PC-9 (cell line): ENCODE data around the gene NDC1. TPM values are rescaled to one million over a fixed set of nuclear protein-coding genes. Genes with fewer than 3 reads are reported as not detected.

Experiments used
- BruUV-seq: library from RNA; stranded (reverse); fragments of 400-500 nt; replicated peaks from 2 replicates; lab custom pipeline; 2021; lab: Mats Ljungman, UMichigan
- CTCF ChIA-PET: fragments of 300-600 bp; sonication (Branson Sonifier 250); formaldehyde crosslinking; loops from one replicate; lab custom pipeline; 2022; ENCODE audit warnings: antibody characterized with exemption; lab: Charles Lee
- POLR2A ChIA-PET: fragments of 300-600 bp; sonication (Branson Sonifier 250); formaldehyde crosslinking; loops from one replicate; lab custom pipeline; 2022; ENCODE audit warnings: antibody characterized with exemption; ENCODE audit not compliant: unreplicated experiment; lab: Charles Lee
- DNase-seq, 2 experiments: peaks; one replicate each; pipeline versions ENCODE4 v3.0.0 to v3.0.0-alpha.2; 2015 to 2022; ENCODE audit warnings: mixed read lengths in 1 of 2
- H2AFZ ChIP-seq: fragments of 200-600 bp; sonication (generic); 2 replicates; pipeline ENCODE4 v1.8.1; 2017; ENCODE audit warnings: antibody characterized with exemption
- H3F3A ChIP-seq: fragments of 200-600 bp; sonication (generic); 2 replicates; pipeline ENCODE4 v1.8.1; 2017; ENCODE audit warnings: antibody characterized with exemption, mild to moderate bottlenecking, low read depth; ENCODE audit not compliant: insufficient read depth
- H3K27ac ChIP-seq: fragments of 200-600 bp; sonication (generic); 2 replicates; pipeline ENCODE4 v1.6.1; 2016; ENCODE audit warnings: mixed run types
- H3K27me3 ChIP-seq: fragments of 200-600 bp; sonication (generic); 2 replicates; pipeline ENCODE4 v1.6.1; 2016; ENCODE audit warnings: low read depth, mixed run types; ENCODE audit not compliant: insufficient read depth
- H3K36me3 ChIP-seq: fragments of 200-600 bp; sonication (generic); 2 replicates; pipeline ENCODE4 v1.6.1; 2016; ENCODE audit warnings: low read depth, mixed run types
- H3K4me1 ChIP-seq: fragments of 200-600 bp; sonication (generic); replicated peaks from 2 replicates; pipeline ENCODE4 v1.6.1; 2016; ENCODE audit warnings: mixed run types; ENCODE audit not compliant: insufficient read depth
- H3K4me2 ChIP-seq: fragments of 200-600 bp; sonication (generic); 2 replicates; pipeline ENCODE4 v1.6.1; 2017; ENCODE audit warnings: mixed run types
- H3K4me3 ChIP-seq: fragments of 200-600 bp; sonication (generic); 2 replicates; pipeline ENCODE4 v1.6.1; 2016; ENCODE audit warnings: mixed run types
- H3K79me2 ChIP-seq: fragments of 200-600 bp; sonication (generic); 2 replicates; pipeline ENCODE4 v1.6.1; 2017; ENCODE audit warnings: low read depth, mixed run types
- H3K9me2 ChIP-seq: fragments of 200-600 bp; sonication (generic); 2 replicates; pipeline ENCODE4 v1.8.1; 2017; ENCODE audit warnings: mild to moderate bottlenecking; ENCODE audit not compliant: insufficient read depth
- H3K9me3 ChIP-seq: fragments of 200-600 bp; sonication (generic); 2 replicates; pipeline ENCODE4 v1.8.1; 2016; ENCODE audit warnings: low read depth; ENCODE audit not compliant: insufficient read depth
- H4K20me1 ChIP-seq: fragments of 200-600 bp; sonication (generic); 2 replicates; pipeline ENCODE4 v1.8.1; 2017; ENCODE audit not compliant: insufficient read depth
- EZH2 ChIP-seq: fragments of 200-600 bp; sonication (generic); IDR thresholded peaks from 2 replicates; pipeline ENCODE4 v1.8.0; 2017; ENCODE audit warnings: antibody characterized with exemption, low read depth
- intact Hi-C: fragments of 100-400 bp; cut with micrococcal nuclease; formaldehyde crosslinking; loops from one replicate; pipeline ENCODE4 v1.10.0; 2022; ENCODE audit not compliant: unreplicated experiment
- total RNA-seq: library from RNA; stranded (reverse); gene quantifications from 2 replicates; pipeline ENCODE4 v1.2.3, GENCODE V29; 2021
- TF ChIP-seq, protein P1 (sequence below): fragments of 200-600 bp; sonication (generic); conservative IDR thresholded peaks from 2 replicates; pipeline ENCODE4 v1.6.1; 2017; ENCODE audit warnings: mixed run types, antibody characterized with exemption, mild to moderate bottlenecking, moderate library complexity

Gene NDC1
- total RNA-seq, 1 experiment from 2014 or later = 47.6 TPM

DNA sequence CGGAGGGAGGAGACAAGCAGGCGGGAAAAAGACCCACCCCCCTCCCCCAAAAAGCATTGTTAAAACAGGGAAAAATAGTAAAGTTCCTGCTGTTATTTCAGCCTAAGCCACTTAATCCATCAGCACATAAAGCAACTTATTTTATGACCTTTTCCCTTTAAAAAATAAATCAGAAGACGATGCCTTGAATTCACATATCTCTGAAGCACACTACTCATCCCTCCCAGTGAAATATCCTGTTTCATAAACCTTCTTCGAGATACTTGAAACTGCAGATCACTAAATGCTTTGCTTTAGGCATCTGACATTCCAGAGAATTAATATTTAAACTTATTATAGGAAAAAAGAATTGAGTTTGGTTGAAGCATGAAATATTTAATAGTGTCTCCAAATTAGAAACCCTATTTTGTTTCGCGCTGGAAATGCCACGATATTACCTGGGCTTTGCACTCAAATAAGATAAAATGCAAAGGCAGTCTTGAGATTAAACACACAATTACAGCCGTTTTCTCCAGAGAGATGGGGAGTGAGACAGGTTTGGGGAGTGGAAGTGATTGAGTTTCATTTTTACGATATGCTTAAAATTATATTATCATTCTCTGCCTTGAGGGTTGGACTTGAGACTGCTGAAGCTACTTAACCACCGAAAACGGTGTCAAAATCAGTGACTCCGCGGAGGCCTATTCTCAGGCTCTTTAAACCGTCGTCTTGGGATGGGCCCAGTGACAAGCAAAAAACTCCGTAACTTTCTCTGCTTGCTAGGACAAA, 108.5 kb downstream of the NDC1 start:
- H3K4me1 ChIP-seq = no peaks in the 10 kb centered on the region
- no peaks in the 10 kb centered on the region for H3F3A ChIP-seq
- H3K4me3 ChIP-seq = no peak overlapping the region
- DNase-seq = no peak
- H2AFZ ChIP-seq = no peak overlapping the region
- H3K4me2 ChIP-seq = no peak overlapping the region
- ChIA-PET CTCF (no interaction called here), POLR2A (no interaction called here)
- no peaks in the 10 kb centered on the region for H3K79me2 ChIP-seq
- TF ChIP-seq, protein P1, sequence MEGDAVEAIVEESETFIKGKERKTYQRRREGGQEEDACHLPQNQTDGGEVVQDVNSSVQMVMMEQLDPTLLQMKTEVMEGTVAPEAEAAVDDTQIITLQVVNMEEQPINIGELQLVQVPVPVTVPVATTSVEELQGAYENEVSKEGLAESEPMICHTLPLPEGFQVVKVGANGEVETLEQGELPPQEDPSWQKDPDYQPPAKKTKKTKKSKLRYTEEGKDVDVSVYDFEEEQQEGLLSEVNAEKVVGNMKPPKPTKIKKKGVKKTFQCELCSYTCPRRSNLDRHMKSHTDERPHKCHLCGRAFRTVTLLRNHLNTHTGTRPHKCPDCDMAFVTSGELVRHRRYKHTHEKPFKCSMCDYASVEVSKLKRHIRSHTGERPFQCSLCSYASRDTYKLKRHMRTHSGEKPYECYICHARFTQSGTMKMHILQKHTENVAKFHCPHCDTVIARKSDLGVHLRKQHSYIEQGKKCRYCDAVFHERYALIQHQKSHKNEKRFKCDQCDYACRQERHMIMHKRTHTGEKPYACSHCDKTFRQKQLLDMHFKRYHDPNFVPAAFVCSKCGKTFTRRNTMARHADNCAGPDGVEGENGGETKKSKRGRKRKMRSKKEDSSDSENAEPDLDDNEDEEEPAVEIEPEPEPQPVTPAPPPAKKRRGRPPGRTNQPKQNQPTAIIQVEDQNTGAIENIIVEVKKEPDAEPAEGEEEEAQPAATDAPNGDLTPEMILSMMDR = no peak
- no peak for TF ChIP-seq EZH2
- H3K36me3 ChIP-seq = no peaks in the 10 kb centered on the region
- no TSS peak for BruUV-seq
- H3K27me3 ChIP-seq = peaks cover 65% of the 10 kb centered on the region
- intact Hi-C loops = no loop called here
- no peaks in the 10 kb centered on the region for H4K20me1 ChIP-seq
- no peaks in the 10 kb centered on the region for H3K9me3 ChIP-seq
- no peak overlapping the region for H3K27ac ChIP-seq
- no peaks in the 10 kb centered on the region for H3K9me2 ChIP-seq

DNA sequence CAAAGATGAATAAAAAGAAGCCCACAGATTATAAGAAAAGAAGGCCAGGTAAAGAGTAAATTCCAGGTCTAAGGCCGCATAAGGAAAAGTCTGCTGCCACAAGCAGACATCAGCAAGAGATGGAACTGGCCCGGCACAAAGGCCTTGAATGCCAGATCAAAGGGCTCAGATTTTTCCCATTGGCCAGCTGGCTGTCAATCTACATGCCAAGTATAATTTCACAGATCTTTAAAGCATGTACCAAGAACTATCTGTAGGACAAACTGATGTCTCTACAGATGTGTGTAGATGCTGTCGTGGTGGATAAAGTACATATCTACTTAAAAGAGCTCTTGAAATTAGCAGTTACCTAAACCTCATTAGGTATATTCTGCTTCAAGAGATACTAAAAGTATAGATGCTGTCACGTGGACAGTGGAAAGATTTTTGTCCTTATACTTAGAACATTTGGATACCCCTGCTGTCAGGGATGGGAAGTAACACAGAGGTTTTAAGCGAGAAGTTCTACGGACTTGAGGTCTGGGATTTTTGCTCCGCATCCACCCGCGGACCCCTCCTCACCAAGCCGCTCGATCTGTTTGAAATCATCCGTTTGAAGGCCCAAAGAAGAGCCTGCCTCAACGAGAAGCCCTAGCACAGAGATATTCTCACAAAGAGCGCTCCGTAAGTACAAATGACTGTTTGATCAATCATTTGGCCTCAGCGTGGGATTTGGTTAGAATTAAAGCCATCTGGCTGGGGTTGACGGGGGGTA, 109.2 kb downstream of the NDC1 start:
- Histone ChIP-seq H3K4me3 (no peak overlapping the region), H3K4me2 (no peak overlapping the region), H3F3A (no peaks in the 10 kb centered on the region), H3K27me3 (peaks cover 60% of the 10 kb centered on the region), H3K9me2 (no peaks in the 10 kb centered on the region), H2AFZ (no peak overlapping the region), H3K4me1 (no peaks in the 10 kb centered on the region), H3K36me3 (no peaks in the 10 kb centered on the region), H3K79me2 (no peaks in the 10 kb centered on the region), H4K20me1 (no peaks in the 10 kb centered on the region), H3K27ac (no peak overlapping the region), H3K9me3 (no peaks in the 10 kb centered on the region)
- intact Hi-C loops = no loop called here
- ChIA-PET CTCF (no interaction called here), POLR2A (no interaction called here)
- BruUV-seq = no TSS peak
- TF ChIP-seq, protein P1 = no peak
- TF ChIP-seq EZH2 = no peak
- DNase-seq = no peak

DNA sequence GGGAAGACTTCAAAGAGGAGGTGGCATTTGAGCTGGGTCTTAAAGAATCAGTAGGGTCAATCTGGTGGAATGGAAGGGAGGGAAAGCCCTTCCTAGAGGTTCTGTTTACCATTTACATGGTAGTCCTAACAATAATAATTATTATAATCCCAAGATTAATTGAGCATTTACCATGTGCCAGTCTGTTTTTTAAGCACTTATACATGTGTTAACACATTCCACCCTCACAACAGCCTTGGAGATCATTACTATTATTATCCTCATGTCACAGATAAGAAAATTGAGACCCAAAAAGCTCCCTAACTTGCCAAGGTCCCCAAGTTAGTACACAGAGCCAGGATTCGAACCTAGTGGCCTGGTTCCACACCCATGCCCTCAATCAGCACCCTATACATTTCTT, 109.9 kb downstream of the NDC1 start:
- H3K27me3 ChIP-seq = peaks cover 58% of the 10 kb centered on the region
- CTCF ChIA-PET = no interaction called here
- no peaks in the 10 kb centered on the region for H3K9me3 ChIP-seq
- no peaks in the 10 kb centered on the region for H3K9me2 ChIP-seq
- no peak overlapping the region for H3K27ac ChIP-seq
- TF ChIP-seq, protein P1 = no peak
- TF ChIP-seq EZH2 = no peak
- no peak for DNase-seq
- H3K4me1 ChIP-seq = no peaks in the 10 kb centered on the region
- no peaks in the 10 kb centered on the region for H3K36me3 ChIP-seq
- H3K4me2 ChIP-seq = no peak overlapping the region
- POLR2A ChIA-PET = no interaction called here
- intact Hi-C loops = no loop called here
- no peak overlapping the region for H3K4me3 ChIP-seq
- BruUV-seq = no TSS peak
- H4K20me1 ChIP-seq = no peaks in the 10 kb centered on the region
- no peaks in the 10 kb centered on the region for H3K79me2 ChIP-seq
- H2AFZ ChIP-seq = no peak overlapping the region
- no peaks in the 10 kb centered on the region for H3F3A ChIP-seq
